Panc1 (cell line): ENCODE results near the gene FHL2.

ENCODE experiments used
- CTCF ChIP-seq: fragments of 450-650 bp; IDR thresholded peaks from 2 replicates; pipeline ENCODE4 v1.5.1; 2017; ENCODE audit warnings: mild to moderate bottlenecking
- REST ChIP-seq, 2 experiments: IDR thresholded peaks; 2 replicates each; pipeline ENCODE4 v1.6.1; 2011 to 2012; ENCODE audit warnings: low read depth in 2 of 2, control low read depth in 1 of 2, low read length in 1 of 2, mild to moderate bottlenecking in 1 of 2, moderate library complexity in 1 of 2; ENCODE audit not compliant: insufficient read depth in 1 of 2
- SIN3A ChIP-seq: IDR thresholded peaks from 2 replicates; pipeline ENCODE4 v1.6.1; 2012; ENCODE audit warnings: low read depth, mild to moderate bottlenecking, low read length, moderate library complexity, borderline replicate concordance; ENCODE audit not compliant: insufficient read depth
- TCF7L2 ChIP-seq: IDR thresholded peaks from 2 replicates; pipeline ENCODE4 v1.6.1; 2011; ENCODE audit warnings: mild to moderate bottlenecking, low read depth, low read length, inconsistent platforms

GRCh38 chr2:105442056-105442455 lies 43.2 kb upstream of the FHL2 start:
- no peak for TF ChIP-seq CTCF
- TF ChIP-seq TCF7L2 = no peak
- TF ChIP-seq REST (IDR thresholded peaks at IDR 0.05; ENCODE audit: insufficient read depth in 1 of 2, low read depth in 2 of 2, low read length in 1 of 2) = no peak
- TF ChIP-seq SIN3A = no peak
